Subcutaneous abdominal adipose tissue (tissue), 5 donors: ENCODE data around the gene KNL1.
A peak's percentile ranks its signal among the peaks of the same experiment; 100 is the strongest.
"Not testable (repeated sequence)": the region's sequence is repeated elsewhere in the genome, so short reads cannot be mapped to it uniquely, and the experiment has no call there.

Experiments used
- H3K27ac ChIP-seq: one replicate; pipeline ENCODE4 v1.7.0; 2013; ENCODE audit warnings: low read depth, mild to moderate bottlenecking, inconsistent platforms, low read length, moderate library complexity
- H3K27me3 ChIP-seq, 5 donors: one replicate each; pipeline ENCODE4 v1.7.0; 2013; ENCODE audit warnings: low read length in 5 of 5, inconsistent platforms in 1 of 5; ENCODE audit not compliant: control insufficient read depth in 5 of 5, insufficient read depth in 4 of 5
- H3K36me3 ChIP-seq, 5 donors: one replicate each; pipeline ENCODE4 v1.7.0; 2013; ENCODE audit warnings: low read length in 5 of 5; ENCODE audit not compliant: control insufficient read depth in 5 of 5, insufficient read depth in 5 of 5
- H3K4me1 ChIP-seq, 5 donors: one replicate each; pipeline ENCODE4 v1.7.0; 2013; ENCODE audit warnings: low read length in 5 of 5, mild to moderate bottlenecking in 3 of 5, moderate library complexity in 1 of 5; ENCODE audit not compliant: control insufficient read depth in 5 of 5, insufficient read depth in 5 of 5
- H3K4me3 ChIP-seq, 5 donors: one replicate each; pipeline ENCODE4 v1.7.0; 2013; ENCODE audit warnings: low read length in 5 of 5, low read depth in 1 of 5
- H3K9ac ChIP-seq, 5 donors: one replicate each; pipeline ENCODE4 v1.7.0; 2013; ENCODE audit warnings: low read length in 5 of 5, mild to moderate bottlenecking in 4 of 5, moderate library complexity in 3 of 5
- H3K9me3 ChIP-seq, 5 donors: one replicate each; pipeline ENCODE4 v1.7.0; 2013; ENCODE audit warnings: low read length in 5 of 5; ENCODE audit not compliant: control insufficient read depth in 5 of 5
- donor health status: healthy.
- donor health status: healthy.
- donor health status: healthy.
- donor health status: healthy.
- donor health status: healthy.

The KNL1 gene

DNA sequence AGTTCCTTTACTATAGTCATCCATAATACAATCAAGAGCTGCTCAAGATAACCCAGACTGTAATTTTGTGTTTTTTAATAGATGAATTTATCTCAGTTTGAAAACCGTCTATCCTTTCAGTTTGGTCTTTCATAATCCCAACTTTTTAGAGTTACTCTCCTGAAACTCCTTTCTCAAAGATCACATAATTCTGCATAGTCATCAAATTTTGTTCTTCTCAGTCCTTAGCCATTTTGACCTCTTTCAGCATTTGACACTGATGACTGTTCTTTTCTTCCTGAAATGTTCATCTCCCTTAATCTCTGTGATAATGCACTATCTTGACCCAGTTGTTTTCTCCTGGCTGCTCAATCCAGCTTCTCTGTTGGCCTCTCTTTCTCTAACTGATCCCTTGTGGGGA, 53.5 kb downstream of the KNL1 start:
- Histone ChIP-seq H3K36me3 (no peaks in the 10 kb centered on the region), H3K9me3 (no peaks in the 10 kb centered on the region), H3K9ac (no peak overlapping the region), H3K4me3 (no peak overlapping the region), H3K27me3 (no peaks in the 10 kb centered on the region), H3K4me1 (no peaks in the 10 kb centered on the region), H3K27ac (no peak overlapping the region)

DNA sequence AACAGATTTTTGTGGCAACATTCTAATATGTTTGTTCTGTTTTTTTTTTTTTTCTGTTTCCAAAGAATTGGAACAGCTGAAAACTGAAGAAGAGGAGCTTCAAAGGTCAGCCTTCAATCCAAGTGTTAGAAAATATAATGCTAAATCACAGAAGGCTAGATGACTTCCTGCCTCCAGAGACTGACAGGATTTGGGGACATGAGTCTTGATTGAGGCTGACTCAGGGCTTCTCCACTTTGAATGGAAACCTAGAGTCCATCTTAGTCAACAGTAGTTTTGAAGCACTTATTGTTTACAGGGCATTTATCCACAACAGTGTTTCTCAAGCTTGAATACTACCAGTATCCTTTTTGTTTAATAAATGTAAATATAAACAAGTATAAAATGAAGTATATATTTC, 56.4 kb downstream of the KNL1 start:
- no peak overlapping the region for H3K9ac ChIP-seq
- no peaks in the 10 kb centered on the region for H3K36me3 ChIP-seq
- no peak overlapping the region for H3K4me3 ChIP-seq
- H3K27ac ChIP-seq, result no peak overlapping the region
- no peaks in the 10 kb centered on the region for H3K27me3 ChIP-seq
- no peaks in the 10 kb centered on the region for H3K4me1 ChIP-seq
- no peaks in the 10 kb centered on the region for H3K9me3 ChIP-seq

DNA sequence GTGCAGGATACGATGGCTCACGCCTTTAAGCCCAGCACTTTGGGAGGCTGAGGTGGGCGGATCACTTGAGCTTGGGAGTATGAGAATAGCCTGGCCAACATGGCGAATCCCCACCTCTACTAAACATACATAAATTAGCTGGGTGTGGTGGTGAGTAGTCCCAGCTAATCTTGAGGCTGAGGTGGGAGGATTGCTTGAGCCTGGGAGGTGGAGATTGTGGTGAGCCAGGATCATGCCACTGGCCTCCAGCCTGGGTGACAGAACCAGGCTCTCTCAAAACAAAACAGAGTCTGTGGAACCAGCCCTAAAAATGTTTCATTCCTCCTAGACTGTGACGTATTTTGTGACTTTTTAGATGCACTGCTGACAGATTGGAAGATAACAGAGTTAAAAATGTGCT, 66.6 kb downstream of the KNL1 start:
- Histone ChIP-seq H3K4me1 (no peaks in the 10 kb centered on the region), H3K27me3 (no peaks in the 10 kb centered on the region), H3K9ac (no peak overlapping the region), H3K9me3 (no peaks in the 10 kb centered on the region), H3K36me3 (no peaks in the 10 kb centered on the region), H3K27ac (no peak overlapping the region), H3K4me3 (no peak overlapping the region)

DNA sequence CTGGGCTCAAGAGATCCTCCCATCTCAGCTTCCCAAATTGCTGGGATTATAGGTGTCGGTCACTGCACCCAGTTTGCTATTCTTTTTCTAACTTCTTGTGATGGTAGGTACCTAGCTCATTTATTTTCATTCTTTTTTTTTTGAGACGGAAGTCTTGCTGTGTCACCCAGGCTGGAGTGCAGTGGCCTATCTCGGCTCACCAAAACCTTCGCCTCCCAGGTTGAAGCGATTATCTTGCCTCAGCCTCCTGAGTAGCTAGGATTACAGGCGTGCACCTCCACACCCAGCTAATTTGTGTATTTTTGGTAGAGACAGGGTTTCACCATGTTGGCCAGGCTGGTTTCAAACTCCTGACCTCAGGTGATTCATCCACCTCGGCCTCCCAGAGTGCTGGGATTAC, 70.9 kb downstream of the KNL1 start:
- Histone ChIP-seq H3K27me3 (no peaks in the 10 kb centered on the region), H3K36me3 (no peaks in the 10 kb centered on the region), H3K9ac (no peak overlapping the region), H3K9me3 (no peaks in the 10 kb centered on the region), H3K27ac (no peak overlapping the region), H3K4me1 (no peaks in the 10 kb centered on the region), H3K4me3 (no peak overlapping the region)

DNA sequence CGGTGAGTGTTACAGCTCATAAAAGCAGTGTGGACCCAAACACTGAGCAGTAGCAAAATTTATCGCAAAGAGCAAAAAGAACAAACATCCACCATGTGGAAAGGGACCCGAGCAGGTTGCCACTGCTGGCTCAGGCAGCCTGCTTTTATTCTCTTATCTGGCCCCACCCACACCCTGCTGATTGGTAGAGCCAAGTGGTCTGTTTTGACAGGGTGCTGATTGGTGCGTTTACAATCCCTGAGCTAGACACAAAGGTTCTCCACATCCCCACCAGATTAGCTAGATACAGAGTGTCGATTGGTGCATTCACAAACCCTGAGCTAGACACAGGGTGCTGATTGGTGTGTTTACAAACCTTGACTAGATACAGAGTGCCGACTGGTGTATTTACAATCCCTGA, 82.2 kb downstream of the KNL1 start:
- H3K9ac ChIP-seq, H3K36me3 ChIP-seq, H3K4me3 ChIP-seq, H3K4me1 ChIP-seq, H3K9me3 ChIP-seq, H3K27ac ChIP-seq, H3K27me3 ChIP-seq: not testable (repeated sequence)

DNA sequence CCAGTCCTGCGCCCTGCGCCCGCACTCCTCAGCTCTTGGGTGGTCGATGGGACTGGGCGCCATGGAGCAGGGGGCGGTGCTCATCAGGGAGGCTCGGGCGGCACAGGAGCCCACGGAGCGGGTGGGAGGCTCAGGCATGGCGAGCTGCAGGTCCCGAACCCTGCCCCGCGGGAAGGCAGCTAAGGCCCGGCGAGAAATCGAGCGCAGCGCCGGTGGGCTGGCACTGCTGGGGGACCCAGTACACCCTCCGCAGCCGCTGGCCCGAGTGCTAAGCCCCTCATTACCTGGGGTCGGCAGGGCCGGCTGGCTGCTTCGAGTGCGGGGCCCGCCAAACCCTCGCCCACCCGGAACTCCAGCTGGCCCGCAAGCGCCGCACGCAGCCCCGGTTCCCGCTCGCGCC, 82.9 kb downstream of the KNL1 start:
- not testable (repeated sequence) for H3K36me3 ChIP-seq, H3K27ac ChIP-seq, H3K9ac ChIP-seq, H3K4me1 ChIP-seq, H3K27me3 ChIP-seq, H3K4me3 ChIP-seq, H3K9me3 ChIP-seq

DNA sequence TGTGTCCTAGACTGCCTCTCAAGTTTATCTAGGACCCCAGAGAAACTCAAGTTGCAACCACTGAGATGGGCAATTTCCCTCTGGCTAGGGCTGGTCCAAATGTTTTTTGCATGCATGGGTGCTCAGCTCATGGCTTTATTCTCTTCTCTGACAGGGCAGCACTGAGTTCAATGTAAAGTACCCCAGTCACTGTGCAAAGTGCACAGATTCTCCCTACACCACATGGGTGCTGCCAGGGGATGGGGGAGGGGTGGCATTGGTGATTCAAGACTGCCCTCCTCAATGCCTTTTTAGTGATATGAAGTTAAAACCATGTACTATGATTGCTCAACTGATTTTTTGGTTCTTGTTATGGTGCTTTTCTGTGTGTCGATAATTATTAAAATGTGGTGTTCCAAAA, 86.1 kb downstream of the KNL1 start:
- Histone ChIP-seq H3K27ac (no peak overlapping the region), H3K36me3 (no peaks in the 10 kb centered on the region), H3K4me1 (no peaks in the 10 kb centered on the region), H3K9ac (no peak overlapping the region), H3K27me3 (no peaks in the 10 kb centered on the region), H3K4me3 (no peak overlapping the region), H3K9me3 (no peaks in the 10 kb centered on the region)

DNA sequence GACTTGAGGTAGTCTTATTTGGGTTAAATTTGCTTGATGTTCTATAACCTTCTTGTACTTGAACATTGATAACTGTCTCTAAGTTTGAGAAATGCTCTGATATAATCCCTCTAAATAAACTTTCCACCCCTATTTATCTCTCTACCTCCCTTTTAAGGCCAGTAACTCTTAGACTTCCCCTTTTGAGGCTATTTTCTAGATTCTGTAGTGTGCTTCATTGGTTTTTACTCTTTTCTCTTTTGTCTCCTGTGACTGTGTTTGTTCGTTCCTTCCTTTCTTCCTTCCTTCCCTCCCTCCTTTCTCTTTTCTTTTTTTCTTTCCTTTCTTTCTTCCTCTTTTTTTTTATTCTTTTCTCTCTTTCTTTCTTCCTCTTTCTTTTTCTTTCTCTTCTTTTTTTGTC, 86.9 kb downstream of the KNL1 start:
- not testable (repeated sequence) for H3K27me3 ChIP-seq, H3K36me3 ChIP-seq, H3K27ac ChIP-seq, H3K9me3 ChIP-seq, H3K4me1 ChIP-seq, H3K4me3 ChIP-seq
- peak overlapping the region in 1 of 5 donors; percentile 11 for H3K9ac ChIP-seq

DNA sequence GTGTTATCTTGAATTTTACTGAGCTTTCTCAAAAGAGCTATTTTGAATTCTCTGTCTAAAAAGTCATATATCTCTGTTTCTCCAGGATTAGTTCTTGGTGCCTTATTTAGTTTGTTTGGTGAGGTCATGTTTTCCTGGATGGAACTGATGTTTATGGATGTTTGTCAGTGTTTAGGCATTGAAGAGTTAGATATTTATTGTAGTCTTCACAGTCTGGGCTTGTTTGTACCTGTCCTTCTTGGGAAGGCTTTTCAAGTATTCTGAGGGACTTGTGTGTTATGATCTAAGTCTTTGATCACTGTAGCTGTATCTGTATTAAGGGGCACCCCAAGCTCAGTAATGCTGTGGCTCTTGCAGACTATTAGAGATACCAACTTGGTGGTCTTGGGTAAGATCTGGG, 90.3 kb downstream of the KNL1 start:
- H3K4me3 ChIP-seq, result no peak overlapping the region
- no peaks in the 10 kb centered on the region for H3K36me3 ChIP-seq
- H3K9me3 ChIP-seq, result no peaks in the 10 kb centered on the region
- H3K27ac ChIP-seq, result no peak overlapping the region
- no peaks in the 10 kb centered on the region for H3K4me1 ChIP-seq
- H3K27me3 ChIP-seq, result no peaks in the 10 kb centered on the region
- H3K9ac ChIP-seq, result no peak overlapping the region

DNA sequence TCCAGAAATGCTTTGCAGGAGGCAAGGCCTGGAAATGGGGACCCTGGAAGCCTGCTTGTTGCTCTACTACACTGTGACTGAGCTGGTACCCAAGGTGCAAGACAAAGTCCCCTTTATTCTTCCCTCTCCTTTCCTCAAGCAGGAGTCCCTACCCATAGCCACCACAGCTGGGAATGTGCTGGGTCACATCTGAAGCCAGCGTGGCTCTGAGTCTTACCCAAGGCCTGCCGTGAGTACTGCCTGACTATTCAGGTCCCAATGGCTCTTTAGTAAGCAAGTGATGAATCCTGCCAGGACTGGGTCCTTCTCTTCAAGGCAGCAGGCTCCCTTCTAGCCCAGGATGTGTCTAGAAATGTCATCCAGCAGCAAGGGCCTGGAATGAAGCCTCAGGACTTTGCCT, 91.3 kb downstream of the KNL1 start:
- H3K27me3 ChIP-seq, result no peaks in the 10 kb centered on the region
- H3K9ac ChIP-seq, result no peak overlapping the region

More for the DNA sequence above, 91.3 kb downstream of the KNL1 start:
- H3K27ac ChIP-seq, result no peak overlapping the region
- H3K4me1 ChIP-seq, result no peaks in the 10 kb centered on the region
- no peaks in the 10 kb centered on the region for H3K9me3 ChIP-seq
- H3K36me3 ChIP-seq, result no peaks in the 10 kb centered on the region
- no peak overlapping the region for H3K4me3 ChIP-seq
